ENCODE data around the gene IL1RAPL1. TPM values are rescaled to one million over a fixed set of nuclear protein-coding genes. Genes with fewer than 3 reads are reported as not detected.

IL1RAPL1 gene
- total RNA-seq, 4 donors from 2014 or later: 0.13 TPM; not detected in 3

DNA sequence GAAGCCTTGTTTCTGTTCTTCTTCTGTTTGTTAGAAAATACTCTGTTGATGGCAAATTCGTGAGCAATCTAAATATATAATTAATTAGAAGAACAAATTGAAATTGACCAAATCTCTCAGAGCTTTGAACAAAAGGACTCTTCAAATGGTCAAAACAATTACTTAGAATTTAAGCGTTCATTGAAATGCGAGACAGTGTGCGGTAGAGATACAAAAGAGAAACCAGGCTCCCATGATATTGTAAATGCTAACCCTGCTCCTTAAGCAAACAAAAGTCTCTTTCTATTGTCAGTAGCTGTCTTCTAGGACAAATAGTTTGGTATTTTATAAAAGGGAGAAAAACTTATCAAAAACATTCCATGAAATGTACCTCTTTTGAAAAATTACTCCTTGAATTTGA, 1174.8 kb downstream of the IL1RAPL1 start:
- H3K27me3 ChIP-seq: no peaks in the 10 kb centered on the region
- no peak overlapping the region for H3K4me3 ChIP-seq
- no peaks in the 10 kb centered on the region for H3K36me3 ChIP-seq
- H3K27ac ChIP-seq: no peak overlapping the region
- 63% methylated on average over 4 of the region's 4 CpGs for WGBS
- no peaks in the 10 kb centered on the region for H3K4me1 ChIP-seq
- no peak for DNase-seq (ENCODE audit: low spot score in 2 of 2)
- TF ChIP-seq POLR2AphosphoS5 (IDR thresholded peaks at IDR 0.05): no peak
- no peaks in the 10 kb centered on the region for H3K9me3 ChIP-seq

DNA sequence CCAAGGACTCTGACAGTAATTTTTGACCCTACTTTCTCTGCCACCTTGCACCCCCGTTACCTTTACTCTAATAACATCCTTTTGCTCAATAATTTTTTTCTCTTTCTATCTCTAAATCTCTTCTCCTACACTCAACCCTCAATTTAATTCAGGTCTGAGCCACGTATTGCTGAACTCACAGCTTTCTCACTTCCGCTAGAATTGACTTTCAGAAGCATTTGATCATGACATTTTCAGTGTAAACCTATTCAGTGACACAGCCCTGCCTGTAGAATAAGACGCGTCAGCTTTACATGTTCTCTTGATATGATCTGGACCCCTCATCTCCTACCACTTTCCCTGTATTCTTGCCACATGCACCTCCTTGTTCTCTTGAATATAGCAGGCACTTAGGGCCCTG, 1188.6 kb downstream of the IL1RAPL1 start:
- no peaks in the 10 kb centered on the region for H3K4me1 ChIP-seq
- no peak overlapping the region for H3K4me3 ChIP-seq
- TF ChIP-seq EP300 (IDR thresholded peaks at IDR 0.05): no peak
- TF ChIP-seq, protein P1, sequence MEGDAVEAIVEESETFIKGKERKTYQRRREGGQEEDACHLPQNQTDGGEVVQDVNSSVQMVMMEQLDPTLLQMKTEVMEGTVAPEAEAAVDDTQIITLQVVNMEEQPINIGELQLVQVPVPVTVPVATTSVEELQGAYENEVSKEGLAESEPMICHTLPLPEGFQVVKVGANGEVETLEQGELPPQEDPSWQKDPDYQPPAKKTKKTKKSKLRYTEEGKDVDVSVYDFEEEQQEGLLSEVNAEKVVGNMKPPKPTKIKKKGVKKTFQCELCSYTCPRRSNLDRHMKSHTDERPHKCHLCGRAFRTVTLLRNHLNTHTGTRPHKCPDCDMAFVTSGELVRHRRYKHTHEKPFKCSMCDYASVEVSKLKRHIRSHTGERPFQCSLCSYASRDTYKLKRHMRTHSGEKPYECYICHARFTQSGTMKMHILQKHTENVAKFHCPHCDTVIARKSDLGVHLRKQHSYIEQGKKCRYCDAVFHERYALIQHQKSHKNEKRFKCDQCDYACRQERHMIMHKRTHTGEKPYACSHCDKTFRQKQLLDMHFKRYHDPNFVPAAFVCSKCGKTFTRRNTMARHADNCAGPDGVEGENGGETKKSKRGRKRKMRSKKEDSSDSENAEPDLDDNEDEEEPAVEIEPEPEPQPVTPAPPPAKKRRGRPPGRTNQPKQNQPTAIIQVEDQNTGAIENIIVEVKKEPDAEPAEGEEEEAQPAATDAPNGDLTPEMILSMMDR (IDR thresholded peaks at IDR 0.05): no peak
- TF ChIP-seq POLR2AphosphoS5 (IDR thresholded peaks at IDR 0.05): no peak
- H3K27ac ChIP-seq: no peak overlapping the region
- no peaks in the 10 kb centered on the region for H3K9me3 ChIP-seq
- H3K27me3 ChIP-seq: no peaks in the 10 kb centered on the region
- 71% methylated on average over 5 of the region's 5 CpGs for WGBS
- DNase-seq (ENCODE audit: low spot score in 2 of 2): no peak
- H3K36me3 ChIP-seq: no peaks in the 10 kb centered on the region

DNA sequence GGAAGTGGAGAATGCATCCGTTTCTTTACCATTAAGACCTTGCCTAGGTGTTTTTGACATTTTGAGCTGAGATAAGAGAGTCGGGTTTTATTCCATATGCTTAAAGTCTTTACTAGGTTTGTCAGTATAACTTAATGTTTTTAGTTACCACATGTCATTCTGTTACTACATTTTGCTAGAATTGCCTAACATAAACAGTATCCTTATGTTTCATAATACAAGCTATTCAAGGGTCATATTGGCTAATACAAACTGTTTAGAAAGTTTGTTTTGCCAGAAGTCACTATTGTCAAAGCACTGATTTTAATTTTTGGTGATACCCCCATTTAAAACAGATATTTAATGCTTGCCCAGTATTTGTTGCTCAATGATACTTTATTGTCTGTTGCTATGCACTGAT, 1200.4 kb downstream of the IL1RAPL1 start:
- TF ChIP-seq POLR2AphosphoS5 (IDR thresholded peaks at IDR 0.05) (no peak), POLR2A (IDR thresholded peaks at IDR 0.05) (no peak), EP300 (IDR thresholded peaks at IDR 0.05) (no peak)
- TF ChIP-seq, protein P1 (IDR thresholded peaks at IDR 0.05): no peak
- H3K36me3 ChIP-seq: no peaks in the 10 kb centered on the region
- no peaks in the 10 kb centered on the region for H3K4me1 ChIP-seq
- no peak overlapping the region for H3K4me3 ChIP-seq
- H3K9me3 ChIP-seq: no peaks in the 10 kb centered on the region
- no peaks in the 10 kb centered on the region for H3K27me3 ChIP-seq
- WGBS: 71% methylated on average over 2 of the region's 2 CpGs
- no peak for DNase-seq (ENCODE audit: low spot score in 2 of 2)
- no peak overlapping the region for H3K27ac ChIP-seq

DNA sequence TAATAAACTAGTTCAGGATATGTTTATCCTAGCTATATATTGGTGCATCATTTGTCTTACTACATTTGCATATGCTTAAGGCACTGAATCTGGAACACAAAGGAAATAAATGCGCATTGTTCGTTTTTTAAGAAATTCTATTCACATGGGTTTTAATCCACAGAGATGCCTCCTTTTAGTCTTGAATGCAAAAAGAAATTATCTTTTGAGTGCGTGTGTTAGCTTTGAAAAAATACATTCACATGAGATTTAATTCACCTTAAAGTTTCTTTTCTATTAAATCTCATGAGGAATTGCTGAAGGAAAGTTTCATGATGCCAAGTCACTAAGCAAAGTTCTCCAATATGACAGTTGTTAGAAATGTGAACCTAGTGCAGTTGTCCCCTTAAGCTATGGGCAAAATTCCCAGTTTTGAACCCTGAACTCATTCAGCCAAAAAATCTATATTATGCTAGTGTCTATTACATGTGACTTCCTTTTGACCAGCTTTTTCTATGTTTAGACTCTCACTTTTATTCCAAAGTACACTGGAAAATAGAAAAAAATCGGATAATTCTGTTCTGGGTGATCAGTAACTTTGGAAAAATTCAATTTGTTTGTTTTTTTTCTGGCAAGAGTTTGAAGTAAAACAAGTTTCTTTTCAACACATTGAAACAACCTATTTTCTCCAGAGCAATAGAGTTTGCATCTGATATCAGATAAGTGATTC, 1201.9 kb downstream of the IL1RAPL1 start:
- no peak for DNase-seq (ENCODE audit: low spot score in 2 of 2)
- TF ChIP-seq POLR2AphosphoS5 (IDR thresholded peaks at IDR 0.05) (no peak), EP300 (IDR thresholded peaks at IDR 0.05) (no peak), POLR2A (IDR thresholded peaks at IDR 0.05) (no peak)
- TF ChIP-seq, protein P1 (IDR thresholded peaks at IDR 0.05): no peak
- H3K36me3 ChIP-seq: no peaks in the 10 kb centered on the region
- H3K9me3 ChIP-seq: no peaks in the 10 kb centered on the region
- no peaks in the 10 kb centered on the region for H3K4me1 ChIP-seq
- 58% methylated on average over 4 of the region's 4 CpGs for WGBS
- no peak overlapping the region for H3K4me3 ChIP-seq
- no peaks in the 10 kb centered on the region for H3K27me3 ChIP-seq
- H3K27ac ChIP-seq: no peak overlapping the region

DNA sequence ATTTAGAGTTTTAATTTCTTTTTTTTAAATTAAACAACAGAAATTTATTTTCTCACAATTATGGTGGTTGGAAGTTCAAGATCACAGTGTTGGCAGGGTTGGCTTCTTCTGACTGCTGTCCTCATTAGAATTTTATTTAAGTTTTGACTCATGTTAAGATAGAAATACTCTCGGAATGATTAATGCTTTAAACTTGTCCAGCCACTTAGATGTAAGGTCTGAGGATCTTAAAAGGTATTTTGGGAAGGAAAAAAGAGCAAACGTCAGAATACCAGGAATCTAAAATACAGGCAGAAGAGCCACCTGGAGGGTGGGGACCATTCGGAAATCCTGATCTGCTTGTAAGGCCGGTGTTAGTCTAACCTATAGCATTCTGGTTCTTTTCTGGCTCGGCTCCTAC, 1205.1 kb downstream of the IL1RAPL1 start:
- H3K4me1 ChIP-seq: no peaks in the 10 kb centered on the region

More for the DNA sequence above, 1205.1 kb downstream of the IL1RAPL1 start:
- H3K4me3 ChIP-seq: no peak overlapping the region
- no peak overlapping the region for H3K27ac ChIP-seq
- no peaks in the 10 kb centered on the region for H3K9me3 ChIP-seq
- H3K36me3 ChIP-seq: no peaks in the 10 kb centered on the region
- TF ChIP-seq POLR2AphosphoS5 (IDR thresholded peaks at IDR 0.05) (no peak), EP300 (IDR thresholded peaks at IDR 0.05) (no peak), POLR2A (IDR thresholded peaks at IDR 0.05) (no peak)
- TF ChIP-seq, protein P1 (IDR thresholded peaks at IDR 0.05): no peak
- H3K27me3 ChIP-seq: no peaks in the 10 kb centered on the region
- WGBS: 55% methylated on average over 5 of the region's 5 CpGs
- no peak for DNase-seq (ENCODE audit: low spot score in 2 of 2)

Measured in suprapubic skin (tissue), 4 donors.